HG02571 (cell line): ENCODE results near the gene ATG4D.
"Not testable (repeated sequence)": the region's sequence is repeated elsewhere in the genome, so short reads cannot be mapped to it uniquely, and the experiment has no call there.

Experiments used
- ATAC-seq: cut with Tn5 transposase; IDR thresholded peaks from one replicate; pipeline ENCODE4 v1.9.1; 2021; ENCODE audit warnings: mild to moderate bottlenecking, moderate library complexity; ENCODE audit not compliant: unreplicated experiment

The ATG4D gene

DNA sequence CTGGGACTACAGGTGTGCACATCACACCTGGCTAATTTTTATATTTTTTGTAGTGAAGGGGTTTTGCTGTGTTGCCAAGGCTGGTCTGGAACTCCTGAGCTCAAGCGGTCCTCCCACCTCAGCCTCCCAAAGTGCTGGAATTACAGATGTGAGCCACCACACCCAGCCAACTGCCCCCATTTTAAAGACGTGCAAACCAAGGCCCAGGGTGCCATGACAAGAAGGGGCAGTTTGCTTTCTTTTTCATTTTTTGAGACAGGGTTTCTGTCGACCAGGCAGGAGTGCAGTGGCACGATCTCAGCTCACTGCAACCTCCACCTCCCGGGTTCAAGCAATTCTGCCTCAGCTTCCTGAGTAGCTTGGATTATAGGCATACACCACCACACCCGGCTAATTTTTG is 30.1 kb downstream of the ATG4D start:
- not testable (repeated sequence) for ATAC-seq

DNA sequence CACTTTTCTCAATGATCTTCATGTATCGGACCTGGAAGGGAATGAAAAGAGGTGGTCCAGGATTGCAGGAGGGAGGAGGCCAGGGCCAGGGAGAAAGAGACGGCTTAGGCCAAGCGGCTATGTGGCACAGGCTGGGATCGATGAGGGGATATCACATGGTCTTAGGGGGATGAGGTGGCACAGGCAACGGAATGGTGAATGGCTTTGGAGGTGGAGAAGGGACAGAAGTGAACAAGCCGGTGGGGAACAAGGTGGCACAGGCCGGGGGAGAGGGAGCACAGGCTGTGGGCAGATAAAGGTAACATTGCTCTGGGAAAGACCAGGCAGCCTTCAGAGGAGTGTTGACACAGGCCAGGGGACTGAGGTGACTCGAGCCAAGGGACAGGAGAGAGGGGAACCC is 30.8 kb downstream of the ATG4D start:
- no peak for ATAC-seq

DNA sequence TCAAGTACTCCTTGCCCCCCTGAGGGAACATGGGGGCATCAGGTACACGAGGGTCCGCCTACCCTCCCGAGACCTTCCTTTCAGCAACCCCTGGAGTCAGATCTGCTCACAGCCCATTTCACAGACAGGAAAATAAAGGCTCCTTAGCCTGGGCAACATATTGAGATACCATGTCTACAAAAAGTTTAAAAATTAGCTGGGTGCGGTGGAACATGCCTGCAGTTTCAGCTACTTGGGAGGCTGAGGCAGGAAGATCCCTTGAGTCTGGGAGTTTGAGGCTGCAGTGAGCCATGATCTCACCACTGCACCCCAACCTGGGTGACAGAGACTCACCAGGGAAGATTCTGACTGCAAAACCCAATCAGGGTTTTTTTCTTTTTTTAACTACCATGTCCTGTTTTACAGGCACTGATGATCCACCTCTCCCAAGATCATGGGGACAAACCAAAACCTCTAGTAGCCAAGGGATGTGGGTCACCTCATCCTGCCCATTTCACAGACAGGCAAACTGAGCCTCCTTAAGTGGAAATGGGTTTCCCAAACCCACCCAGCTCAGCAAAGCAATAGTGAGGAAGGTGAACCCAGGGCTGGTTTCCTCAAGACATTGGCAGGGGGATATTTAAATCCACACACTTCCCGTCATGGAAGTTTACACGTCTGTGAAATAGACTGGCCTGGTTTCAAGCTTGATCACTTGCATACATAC is 31.5 kb downstream of the ATG4D start:
- no peak for ATAC-seq

DNA sequence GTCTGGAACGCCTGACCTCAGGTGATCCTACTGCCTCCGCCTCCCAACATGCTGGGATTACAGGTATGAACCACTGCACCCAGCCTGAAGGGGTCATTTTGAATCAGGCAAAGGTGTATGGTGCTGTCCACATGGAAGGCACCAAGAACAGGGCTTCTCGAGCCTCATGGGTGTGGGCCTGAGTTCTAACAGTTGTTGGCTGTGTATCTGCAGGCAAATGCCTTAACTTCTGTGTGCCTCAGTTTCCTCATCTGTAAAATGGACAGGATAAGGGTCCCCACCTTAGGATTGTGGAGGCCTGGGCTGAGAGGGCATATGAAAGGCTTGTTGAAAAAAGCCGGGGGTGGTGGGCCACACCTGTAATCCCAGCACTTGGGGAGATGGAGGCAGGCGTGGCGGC is 34.2 kb downstream of the ATG4D start:
- no peak for ATAC-seq

DNA sequence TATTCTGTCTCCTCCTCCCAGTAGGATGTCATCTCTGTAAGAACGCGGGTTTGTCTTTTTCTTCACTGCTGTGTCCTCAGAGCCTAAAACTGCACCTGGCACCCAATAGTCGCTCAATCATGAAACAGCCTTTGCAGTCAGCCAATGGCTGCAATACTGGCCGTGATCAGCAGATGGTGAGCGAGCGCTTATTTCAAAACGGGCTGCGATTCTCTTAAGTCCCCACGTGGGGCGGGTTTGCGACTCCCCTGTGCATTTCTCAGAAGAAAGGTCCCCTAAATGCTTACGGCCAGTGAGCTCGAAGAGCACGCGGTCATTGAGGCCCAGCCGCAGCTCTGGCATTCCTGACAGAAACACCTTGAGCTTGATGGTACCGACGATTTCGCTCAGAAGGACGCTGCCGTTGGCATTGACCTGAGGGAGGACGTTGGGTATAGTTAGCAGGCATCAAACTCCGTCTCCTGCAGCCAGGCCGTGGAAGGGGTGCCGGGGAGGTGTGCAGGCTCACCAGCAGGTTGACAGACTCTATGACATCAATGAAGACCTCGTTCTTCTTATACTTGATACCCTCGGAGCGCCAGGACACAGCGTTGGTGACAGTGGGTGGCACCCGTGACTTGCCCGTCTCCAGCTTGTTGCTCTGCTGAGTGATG is 37.4 kb downstream of the ATG4D start:
- no peak for ATAC-seq

DNA sequence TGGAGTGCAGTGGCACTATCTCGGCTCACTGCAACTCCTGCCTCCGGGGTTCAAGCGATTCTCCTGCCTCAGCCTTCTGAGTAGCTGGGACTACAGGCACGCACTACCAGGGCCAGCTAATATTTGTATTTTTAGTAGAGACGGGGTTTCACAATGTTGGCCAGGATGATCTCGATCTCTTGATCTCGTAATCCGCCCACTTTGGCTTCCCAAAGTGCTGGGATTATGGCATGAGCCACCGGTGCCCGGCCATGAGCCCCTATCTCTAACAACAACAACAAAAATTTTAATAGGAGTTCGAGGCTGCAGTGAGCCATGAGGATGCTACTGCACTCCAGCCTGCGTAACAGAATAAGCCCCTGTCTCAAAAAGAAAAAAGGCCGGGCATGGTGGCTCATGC is 38.4 kb downstream of the ATG4D start:
- ATAC-seq: no peak

DNA sequence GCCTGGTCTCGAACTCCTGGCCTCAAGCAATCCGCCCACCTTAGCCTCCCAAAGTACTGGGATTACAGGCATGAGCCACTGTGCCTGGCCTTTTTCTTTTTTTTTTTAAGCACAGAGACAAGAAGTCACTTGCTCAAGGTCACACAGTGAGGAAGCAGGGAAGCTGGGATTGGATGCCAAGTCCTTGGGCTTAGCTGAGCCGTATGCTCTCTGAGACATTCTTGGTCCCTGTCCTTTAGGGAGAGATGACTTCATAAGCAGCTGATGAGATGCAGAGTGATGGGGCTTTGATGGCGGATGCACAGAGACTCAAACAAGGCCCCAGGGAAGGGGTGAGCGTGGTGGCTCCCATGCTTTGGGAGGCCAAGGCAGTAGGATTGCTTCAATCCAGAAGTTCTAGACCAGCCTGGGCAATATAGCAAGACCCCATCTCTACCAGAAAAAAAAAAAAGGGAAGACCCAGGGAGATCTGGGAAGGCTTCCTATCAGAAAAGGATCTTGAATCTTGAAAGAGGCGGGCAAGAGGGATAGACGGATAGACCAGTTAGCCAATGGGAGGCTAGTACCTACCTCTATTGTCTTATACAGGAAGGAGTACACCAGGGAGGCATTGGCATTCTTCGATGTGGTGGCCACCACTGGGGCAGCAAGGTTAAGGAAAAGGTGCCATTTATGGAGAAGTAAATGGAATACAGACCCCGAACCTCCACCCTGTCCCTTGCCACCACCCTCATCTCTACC is 39.5 kb downstream of the ATG4D start:
- no peak for ATAC-seq

DNA sequence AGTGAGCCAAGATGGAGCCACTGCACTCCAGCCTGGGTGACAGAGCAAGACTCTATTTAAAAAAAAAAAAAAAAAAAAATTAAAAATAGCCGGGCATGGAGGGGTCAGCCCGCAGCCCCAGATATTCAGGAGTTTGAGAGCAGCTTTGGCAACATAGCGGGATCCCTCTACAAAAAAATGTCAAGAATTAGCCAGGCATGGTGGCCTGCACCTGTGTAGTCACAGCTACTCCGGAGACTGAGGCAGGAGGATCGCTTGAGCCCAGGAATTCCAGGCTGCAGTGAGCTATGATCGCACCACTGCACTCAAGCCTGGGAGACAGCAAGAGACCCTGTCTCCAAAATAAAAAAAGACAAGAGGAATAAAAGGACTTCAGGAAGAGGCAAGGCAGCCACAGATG is 42.7 kb downstream of the ATG4D start:
- no peak for ATAC-seq

DNA sequence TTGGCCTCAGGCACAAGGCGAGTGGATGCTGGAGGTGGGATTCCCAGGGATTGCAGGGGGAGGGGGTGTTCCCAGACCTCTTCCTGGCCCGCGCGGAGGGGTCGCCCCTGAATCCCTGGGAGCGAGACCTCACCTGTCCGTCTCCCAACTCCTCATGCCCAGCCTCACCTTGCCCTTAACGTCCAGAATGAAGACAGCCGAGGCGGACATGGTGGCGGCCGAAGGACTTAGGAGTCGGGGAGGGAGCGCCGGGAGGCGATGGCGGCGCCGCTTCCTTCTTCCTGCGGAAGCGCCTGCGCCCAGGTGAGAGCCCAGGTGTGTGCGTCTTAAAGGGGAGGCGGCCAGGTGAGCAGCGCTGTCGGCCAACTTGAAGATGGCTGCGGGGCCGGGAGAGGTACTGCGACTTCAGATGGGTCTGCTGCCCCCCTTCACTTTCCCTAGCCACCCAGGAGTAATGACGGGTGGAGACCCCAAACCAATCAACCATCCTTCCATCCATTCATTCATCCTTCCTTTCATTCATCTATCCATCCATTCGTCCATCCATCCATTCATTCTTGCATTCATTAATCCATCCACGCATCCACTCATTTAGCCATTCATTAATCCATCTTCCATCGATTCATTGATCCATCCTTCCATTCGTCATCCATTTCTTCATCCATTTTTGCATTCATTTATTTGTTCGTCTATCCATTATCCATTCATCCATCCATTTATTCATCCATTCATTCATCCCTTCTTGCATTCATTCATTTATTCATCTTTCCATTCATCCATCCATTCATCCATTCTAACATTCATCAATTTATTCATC is 43.5 kb downstream of the ATG4D start, which contains the start of gene AP1M2:
Gene AP1M2 (minus strand): TSS at position 291 of the 817 bp plus-strand sequence. CDS start 81 bp downstream, at position 210.
- ATAC-seq: no peak

DNA sequence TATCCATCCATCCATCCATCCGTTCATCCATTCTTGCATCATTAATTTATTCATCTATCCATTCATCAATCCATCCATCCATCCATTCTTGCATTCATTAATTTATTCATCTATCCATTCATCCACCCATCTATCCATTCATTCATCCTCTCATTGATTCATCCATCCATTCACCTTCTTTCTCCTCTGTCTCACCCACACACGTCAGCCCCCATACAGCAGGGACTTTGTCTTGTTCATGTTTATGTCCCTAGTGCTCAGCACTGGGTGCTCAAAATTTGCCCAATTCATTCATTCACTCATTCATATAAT is 44.1 kb downstream of the ATG4D start:
- no peak for ATAC-seq

DNA sequence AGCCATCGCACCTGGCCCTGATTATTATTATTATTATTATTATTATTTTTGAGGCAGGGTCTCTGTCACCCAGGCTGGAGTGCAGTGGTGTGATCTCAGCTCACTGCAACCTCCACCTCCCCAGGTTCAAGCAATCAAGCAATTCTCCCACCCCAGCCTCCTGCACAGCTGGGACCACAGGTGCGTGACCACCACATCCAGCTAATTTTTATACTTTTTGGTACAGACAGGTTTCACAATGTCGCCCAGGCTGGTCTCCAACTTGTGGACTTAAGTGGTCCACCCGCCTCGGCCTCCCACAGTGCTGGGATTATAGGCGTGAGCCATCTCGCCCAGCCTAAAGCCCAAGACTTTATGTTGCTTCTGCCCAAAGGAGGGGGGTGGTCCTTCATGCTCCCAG is 49.4 kb downstream of the ATG4D start:
- no peak for ATAC-seq

DNA sequence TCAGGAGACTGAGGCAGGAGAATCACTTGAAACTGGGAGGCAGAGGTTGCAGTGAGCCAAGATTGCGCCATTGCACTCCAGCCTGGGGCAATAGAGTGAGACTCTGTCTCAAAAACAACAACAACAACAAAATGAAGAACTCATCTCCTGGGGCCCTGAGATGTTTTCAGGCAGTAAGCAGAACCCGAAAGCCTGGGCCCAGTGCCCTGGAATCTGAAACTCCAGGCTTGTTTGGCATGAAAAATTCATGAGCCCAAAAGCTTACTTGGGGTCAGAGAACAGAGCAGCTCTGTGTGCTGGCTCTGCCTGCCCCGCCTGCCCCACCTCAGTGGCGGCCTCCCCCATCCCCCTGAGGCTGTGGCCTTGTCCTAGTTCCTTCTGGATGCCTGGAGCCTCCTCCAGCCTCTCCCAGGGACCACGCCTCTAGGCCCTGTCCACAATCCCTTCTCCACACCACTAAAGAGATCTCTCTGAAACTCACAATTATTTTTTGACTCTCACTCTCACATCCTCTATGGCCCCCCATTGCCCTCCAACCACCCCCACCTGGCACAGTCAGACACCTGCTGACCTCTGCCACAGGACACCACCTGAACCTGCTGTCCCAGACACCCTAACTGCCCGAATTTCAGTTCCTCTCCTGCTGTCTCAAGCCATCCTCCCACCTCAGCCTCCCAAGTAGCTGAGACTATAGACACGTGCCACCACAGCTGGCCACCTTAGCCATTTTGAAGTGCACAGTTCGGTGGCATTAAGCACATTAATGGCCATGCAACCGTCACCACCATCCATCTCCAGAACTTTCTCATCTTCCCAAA is 50.3 kb downstream of the ATG4D start:
- peak; percentile 50 for ATAC-seq

DNA sequence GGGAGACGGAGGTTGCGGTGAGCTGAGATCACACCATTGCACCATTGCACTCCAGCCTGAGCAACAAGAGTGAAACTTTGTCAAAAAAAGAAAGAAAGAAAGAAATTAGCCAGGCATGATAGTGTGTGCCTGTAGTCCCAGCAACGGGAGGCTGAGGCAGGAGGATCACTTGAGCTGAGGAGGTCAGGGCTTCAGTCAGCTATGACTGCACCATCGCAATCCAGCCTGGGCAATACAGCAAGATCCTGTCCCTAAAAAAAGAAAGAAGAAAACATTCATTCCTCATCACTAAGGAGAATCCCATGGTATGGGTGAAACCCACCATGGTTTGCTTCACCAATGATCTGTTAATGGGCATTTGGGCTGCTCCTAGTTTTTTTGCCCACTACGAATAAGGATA is 56.4 kb downstream of the ATG4D start:
- ATAC-seq: no peak

DNA sequence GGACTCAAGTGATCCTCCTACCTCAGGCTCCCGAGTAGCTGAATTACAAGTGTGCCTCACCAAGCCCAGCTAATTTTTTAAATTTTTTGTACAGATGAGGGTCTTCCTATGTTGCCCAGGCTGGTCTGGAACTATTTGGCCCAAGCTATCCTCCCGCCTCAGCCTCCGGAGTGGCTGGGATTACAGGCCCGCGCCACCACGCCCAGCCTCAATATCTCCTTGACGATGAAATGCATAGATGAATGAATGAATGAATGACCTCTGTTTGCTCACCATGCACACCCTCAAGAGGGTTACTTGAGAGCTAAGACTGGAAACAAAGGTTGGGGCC is 58.3 kb downstream of the ATG4D start:
- no peak for ATAC-seq

DNA sequence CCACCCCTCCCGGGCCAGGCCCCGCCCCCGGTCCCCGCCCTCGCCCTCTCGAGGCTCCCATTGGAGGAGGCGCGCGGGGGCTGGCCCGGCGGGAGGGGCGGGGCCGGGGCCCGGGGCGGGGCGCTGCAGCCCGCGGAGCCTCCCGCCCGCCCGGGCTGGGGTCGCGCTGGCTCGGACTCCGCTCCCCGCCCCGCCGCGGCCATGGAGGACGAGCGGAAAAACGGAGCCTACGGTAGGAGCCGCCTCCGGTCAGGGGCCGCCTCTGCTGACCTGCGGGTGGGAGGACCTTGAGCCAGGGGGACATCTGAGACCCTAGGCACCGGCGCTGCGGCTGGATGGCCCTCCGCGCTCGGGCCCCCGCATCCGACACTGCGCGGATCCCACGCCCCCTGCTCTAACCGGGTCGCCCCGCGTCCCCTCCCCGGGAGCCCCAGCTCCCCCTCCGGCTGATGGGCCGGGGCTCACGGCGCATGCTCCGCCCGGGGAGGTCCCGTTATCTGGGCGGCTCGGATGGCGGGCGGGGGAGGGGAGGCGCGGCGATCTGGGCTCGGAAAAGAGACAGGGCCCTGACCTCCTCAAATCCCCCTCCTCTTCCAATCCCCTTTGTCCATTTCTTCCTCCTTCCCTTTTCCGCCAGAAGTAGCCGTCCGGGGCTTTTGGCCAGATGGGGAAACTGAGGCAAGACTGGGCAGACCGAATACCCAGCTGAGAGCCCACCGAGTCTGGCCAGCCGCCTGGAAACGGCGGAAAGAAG is 58.8 kb downstream of the ATG4D start:
- no peak for ATAC-seq
